Measurements from ENCODE around the gene PAMR1.

The PAMR1 gene

DNA sequence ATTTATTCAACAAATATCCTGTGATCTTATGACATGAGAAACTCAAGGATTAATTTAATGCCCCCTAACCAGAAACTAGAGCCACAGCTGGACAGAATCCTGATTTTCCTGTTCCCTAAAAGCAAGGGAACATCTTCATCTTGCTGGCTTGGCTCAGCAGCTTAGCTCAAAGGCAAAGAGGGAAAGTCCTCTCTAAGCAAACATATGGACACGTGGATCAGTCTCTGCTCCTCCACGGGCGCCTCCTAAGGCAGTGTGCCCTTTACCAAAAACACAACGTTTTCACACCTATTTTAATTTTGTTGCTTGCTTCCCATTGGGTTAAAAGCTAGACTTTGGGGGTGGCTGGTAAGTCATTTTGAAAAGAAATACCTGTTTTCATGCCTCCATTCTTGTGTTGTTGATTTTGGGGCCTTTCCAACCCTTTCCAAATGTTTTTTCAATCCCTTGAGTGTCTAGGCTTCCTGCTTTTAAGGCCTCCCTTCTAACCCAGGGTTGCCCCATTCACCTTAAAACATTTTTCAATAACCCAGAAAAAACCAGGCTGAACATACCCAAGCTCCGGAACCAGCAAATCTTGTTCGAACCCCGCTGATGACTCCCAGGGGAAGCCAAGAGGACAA, 121.5 kb downstream of the PAMR1 start:
- DNase-seq (ENCODE audit: low read depth, low spot score) = no peak

GRCh38 chr11:35402751-35403660, 122.4 kb downstream of the PAMR1 start:
- no peak for DNase-seq (ENCODE audit: low read depth, low spot score)

GRCh38 chr11:35398881-35399280, 126.5 kb downstream of the PAMR1 start:
- DNase-seq (ENCODE audit: low read depth, low spot score) = no peak

DNA sequence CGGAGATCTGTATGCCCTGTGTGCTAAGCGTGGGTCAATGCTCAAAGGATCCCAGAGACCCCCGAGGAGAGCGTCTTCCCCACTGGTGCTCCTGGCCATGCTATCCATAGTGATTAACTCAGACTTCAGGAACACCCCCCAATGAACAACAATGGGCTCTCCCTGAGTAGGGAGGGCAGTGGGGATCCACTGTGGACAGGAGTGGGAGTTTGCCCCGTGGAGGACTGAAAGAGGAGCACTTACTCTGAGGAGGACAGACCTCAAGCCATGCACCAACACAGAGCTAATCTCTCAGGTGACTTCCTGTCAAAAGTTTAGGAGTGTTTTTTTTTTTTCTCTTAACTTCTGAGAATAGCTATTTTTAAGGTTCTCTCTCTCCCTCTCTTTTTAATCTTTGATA, 130.5 kb downstream of the PAMR1 start:
- no peak for DNase-seq (ENCODE audit: low read depth, low spot score)

DNA sequence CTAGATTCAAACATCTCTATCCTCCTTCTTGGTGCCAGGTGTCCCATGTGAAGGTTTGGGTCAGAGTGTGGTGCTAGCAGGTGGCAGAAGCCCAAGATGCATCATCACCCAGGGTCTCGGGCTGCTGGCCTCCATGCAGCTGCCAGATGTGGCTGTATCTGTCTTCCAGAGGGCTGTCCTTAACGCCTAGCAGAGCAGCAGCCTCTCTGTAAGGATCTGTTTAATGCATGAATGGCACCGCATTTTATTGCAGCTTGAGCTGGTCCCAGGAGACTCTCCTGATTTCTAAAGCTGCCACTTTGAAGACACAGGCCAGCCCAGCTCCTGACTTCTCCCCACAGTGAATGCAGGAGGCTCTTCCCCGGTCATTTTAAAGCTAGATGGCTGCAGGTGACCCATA, 132.3 kb downstream of the PAMR1 start:
- DNase-seq (ENCODE audit: low read depth, low spot score) = peak; percentile 40

DNA sequence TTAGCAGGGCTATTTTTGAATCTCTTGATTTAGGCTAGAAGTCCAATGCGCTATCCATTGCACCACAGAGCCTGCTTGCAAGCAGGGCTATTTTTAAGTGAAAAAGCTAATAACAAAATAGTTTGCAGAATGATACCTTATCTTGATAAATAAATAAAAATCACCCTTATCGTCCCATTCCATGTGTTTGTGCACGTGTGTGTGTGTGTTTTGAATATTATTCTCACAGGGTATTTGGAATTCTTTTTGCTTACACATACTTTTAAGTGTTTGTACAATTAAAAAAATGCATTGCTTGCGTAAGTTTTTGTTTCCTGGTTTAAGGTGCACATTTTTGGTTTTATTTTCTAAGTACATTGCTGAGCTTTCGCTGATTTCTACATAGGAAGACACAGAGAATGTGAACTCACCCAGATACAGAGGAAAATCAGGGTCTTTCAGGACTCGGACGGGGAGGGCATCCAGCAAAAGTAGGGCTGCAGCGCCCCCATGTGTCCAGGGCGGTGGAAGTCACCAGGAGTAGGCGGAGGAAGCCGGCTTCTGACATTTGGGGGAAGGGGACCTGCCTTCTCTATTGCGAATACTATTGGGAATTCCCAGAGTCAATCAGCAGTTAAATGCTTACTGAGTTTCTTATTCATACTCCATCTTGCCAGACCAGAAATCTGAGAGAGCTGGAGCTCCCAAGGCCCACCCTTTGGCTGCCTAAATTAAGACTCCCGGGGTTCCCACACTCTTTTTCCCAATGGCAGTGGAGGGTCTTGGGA, 133.3 kb downstream of the PAMR1 start:
- DNase-seq (ENCODE audit: low read depth, low spot score) = peak; percentile 87

DNA sequence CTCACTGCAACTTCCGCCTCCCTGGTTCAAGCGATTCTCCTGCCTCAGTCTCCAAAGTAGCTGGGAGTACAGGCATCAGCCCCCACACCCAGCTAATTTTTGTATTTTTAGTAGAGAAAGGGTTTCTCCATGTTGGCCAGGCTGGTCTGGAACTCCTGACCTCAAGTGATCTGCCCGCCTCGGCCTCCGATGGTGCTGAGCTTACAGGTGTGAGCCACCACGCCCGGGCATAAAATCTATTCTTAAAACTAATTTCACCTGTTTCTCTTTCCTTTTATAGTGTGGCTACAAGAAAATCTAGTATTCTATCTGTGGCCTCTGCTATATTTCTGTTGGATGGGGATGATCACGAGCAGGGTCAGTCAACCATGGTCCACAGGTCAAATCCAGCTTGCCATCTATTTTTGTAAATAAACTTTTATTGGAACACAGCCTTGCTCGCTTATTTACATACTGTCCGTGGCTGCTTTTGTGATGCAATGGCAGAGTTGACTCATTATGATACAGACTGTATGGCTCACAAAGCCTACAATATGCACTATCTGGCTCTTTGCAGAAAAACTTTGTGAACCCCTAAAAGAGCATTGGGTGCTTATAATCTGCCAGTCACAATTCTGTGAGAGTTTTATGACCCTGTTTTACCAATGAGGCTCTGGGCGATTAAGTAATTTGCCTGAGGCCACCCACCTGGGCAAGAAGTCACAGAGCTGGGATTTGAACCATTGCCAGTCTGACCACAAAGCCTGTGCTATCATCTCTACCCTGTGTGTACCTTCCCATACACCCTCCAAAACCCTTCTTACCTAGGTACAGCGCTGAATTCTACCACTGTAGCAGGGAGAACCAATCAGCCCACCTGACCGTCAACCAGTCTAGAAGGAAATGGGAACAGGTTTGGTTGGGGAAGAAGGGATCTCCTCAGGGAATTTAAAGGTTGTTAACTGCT, 134.4 kb downstream of the PAMR1 start:
- DNase-seq (ENCODE audit: low read depth, low spot score) = no peak

- no peak for DNase-seq (ENCODE audit: low read depth, low spot score)
Observed at GRCh38 chr11:35389897-35390465, 135.4 kb downstream of the PAMR1 start.

DNA sequence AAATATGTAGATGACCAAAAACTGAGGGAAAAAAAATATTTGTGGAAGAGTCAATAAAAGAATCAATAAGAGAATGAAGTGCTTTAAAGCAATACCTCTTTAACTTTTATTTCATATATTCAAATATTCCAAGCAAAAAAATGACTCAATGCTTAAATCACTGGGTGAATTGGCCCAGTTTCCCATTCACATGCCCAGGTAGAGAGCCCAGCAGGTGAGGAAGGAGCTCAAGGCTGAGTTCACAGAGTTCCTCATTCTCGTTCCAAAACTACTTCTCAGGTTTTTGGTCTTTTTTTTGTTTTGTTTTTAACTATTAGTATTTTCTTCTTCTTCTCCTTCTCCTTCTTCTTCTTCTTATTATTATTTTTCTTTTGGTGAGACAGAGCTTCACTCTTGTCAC, 136.3 kb downstream of the PAMR1 start:
- DNase-seq (ENCODE audit: low read depth, low spot score) = no peak

DNA sequence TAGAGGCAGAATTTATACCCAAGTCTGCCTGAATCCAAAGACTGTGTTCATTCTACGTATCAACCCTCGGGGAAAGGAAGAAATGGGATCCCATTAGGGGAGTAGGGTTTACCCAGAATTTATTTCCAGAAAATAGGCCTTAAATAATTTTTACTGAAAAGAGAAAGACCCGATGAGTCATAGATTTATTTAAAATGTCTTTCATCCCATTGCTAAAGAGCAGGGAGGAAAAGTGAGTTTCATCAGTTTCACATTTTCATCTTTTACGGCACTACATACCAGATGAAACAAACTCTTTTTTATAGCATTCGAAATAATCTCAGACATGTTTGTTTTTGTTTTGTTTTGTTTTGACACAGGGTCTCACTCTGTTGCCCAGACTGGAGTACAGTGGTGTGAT, 137.4 kb downstream of the PAMR1 start:
- DNase-seq (ENCODE audit: low read depth, low spot score) = no peak

- no peak for DNase-seq (ENCODE audit: low read depth, low spot score)
Observed at GRCh38 chr11:35387111-35387982, 138.1 kb downstream of the PAMR1 start.

DNA sequence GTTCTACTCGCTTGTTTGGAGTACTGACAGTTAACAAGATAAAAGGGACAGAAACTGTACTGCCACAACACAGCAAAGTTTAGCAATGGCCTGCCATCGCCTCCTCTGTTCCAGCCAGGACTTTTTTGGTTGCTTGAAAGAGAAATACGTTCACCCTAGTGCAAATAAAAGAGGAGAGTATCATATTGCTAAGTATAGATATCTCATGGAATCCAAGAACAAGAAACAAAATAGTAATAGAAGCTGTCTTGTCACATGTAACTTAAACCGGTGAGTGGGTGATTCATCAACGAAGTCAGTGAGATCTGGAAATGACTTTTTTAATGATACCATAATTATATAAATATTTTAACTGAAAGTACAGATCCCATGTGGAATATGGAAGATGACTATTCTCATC, 141.5 kb downstream of the PAMR1 start:
- no peak for DNase-seq (ENCODE audit: low read depth, low spot score)

Data from ELF-1 (cell line).